AG08395 (cell line): ENCODE data around the gene CFD.

ENCODE experiments used
- DNase-seq: peaks from one replicate; pipeline ENCODE4 v3.0.0; 2012; ENCODE audit warnings: mixed read lengths, low spot score

Gene CFD

GRCh38 chr19:906480-906879, 47.0 kb downstream of the CFD start:
- DNase-seq = no peak

GRCh38 chr19:907183-907853, 47.9 kb downstream of the CFD start:
- no peak for DNase-seq

- no peak for DNase-seq
These were observed 52.0 kb downstream of the CFD start for GRCh38 chr19:911197-912033.

GRCh38 chr19:912181-913079, 53.0 kb downstream of the CFD start:
- DNase-seq = no peak
